Ovary (tissue), 9 donors: ENCODE measurements around the gene KCNK4. TPM values are rescaled to one million over a fixed set of nuclear protein-coding genes. Genes with fewer than 3 reads are reported as not detected.

Experiments used
- DNase-seq, 5 donors: peaks; one replicate each; pipeline ENCODE4 v3.0.0-alpha.2; 2019 to 2020
- H3K27ac ChIP-seq, 2 donors: fragments of 200-600 bp; one replicate each; pipeline versions ENCODE4 v1.5.1 to v1.8.0; 2019 to 2022
- H3K27me3 ChIP-seq: fragments of 200-600 bp; one replicate; pipeline ENCODE4 v1.8.0; 2022
- H3K36me3 ChIP-seq: fragments of 200-600 bp; sonication (generic); one replicate; pipeline ENCODE4 v1.5.1; 2019
- H3K4me1 ChIP-seq: one replicate; pipeline ENCODE4 v1.8.1; 2013; ENCODE audit warnings: mild to moderate bottlenecking, moderate library complexity; ENCODE audit not compliant: insufficient read depth
- H3K4me3 ChIP-seq: fragments of 200-600 bp; sonication (generic); one replicate; pipeline ENCODE4 v1.5.1; 2017
- H3K9me3 ChIP-seq, 2 donors: fragments of 200-600 bp in 1 of 2; sonication (generic) in 1 of 2; one replicate each; pipeline versions ENCODE4 v1.5.1 to v1.8.1; 2013 to 2019; ENCODE audit warnings: mild to moderate bottlenecking in 1 of 2, moderate library complexity in 1 of 2
- CTCF ChIP-seq, 3 donors: fragments of 450-650 bp in 2 of 3; fragments of 200-600 bp in 1 of 3; IDR thresholded peaks; one replicate each; pipeline versions ENCODE4 v1.5.1 to v1.8.0; 2016 to 2022; ENCODE audit warnings: antibody characterized with exemption in 3 of 3, mild to moderate bottlenecking in 1 of 3
- EP300 ChIP-seq: sonication (generic); formaldehyde crosslinking; IDR thresholded peaks from one replicate; pipeline ENCODE4 v1.6.1; 2017; ENCODE audit warnings: antibody characterized with exemption
- POLR2A ChIP-seq: fragments of 450-650 bp; IDR thresholded peaks from one replicate; pipeline ENCODE4 v1.6.1; 2017; ENCODE audit warnings: antibody characterized with exemption, mild to moderate bottlenecking, moderate library complexity
- WGBS, 3 donors: extraction: QIAGEN DNeasy Blood & Tissue Kit in 1 of 3; methylation state at CpG; one replicate each; pipeline versions ENCODE4 v1.1.5 to v1.1.7; 2013 to 2017; 5-methylcytosine and 5-hydroxymethylcytosine counted together
- intact Hi-C, 4 donors: fragments of 100-400 bp; cut with DNase I; formaldehyde crosslinking; loops; one replicate each; pipeline versions ENCODE4 v1.11.0 to v1.15.1; 2022 to 2023
- polyA plus RNA-seq, 2 donors: library from polyadenylated mRNA; stranded (reverse); fragments of 200-250 nt in 1 of 2; fragments of 350-450 nt in 1 of 2; fragmentation: Illumina TruSeq in 1 of 2; extraction: RNeasy Lipid Tissue Mini Kit (QIAGEN cat#74804) in 1 of 2; gene quantifications; one replicate each; pipeline ENCODE4 v1.2.3, GENCODE V29; 2013 to 2014
- total RNA-seq, 7 donors: library from RNA; depleted of rRNA in 2 of 7; stranded (reverse); fragments of >200 nt in 2 of 7; fragmentation: NEBNext Ultra II Directional in 3 of 7; extraction: Animal tissue kit (Norgen Biotek cat#: 25700) in 3 of 7; gene quantifications; one replicate each; pipeline versions ENCODE4 v1.1.0 to v1.2.4, GENCODE V29; 2016 to 2023
- donor health status: DM: no; HTN: no; CAD: no; lungs with moderate emphysema.
- donor health status: DM: no; HTN: no; CAD: no.
- donor health status: Bipolar disorder and iron deficiency.
- donor health status: DM: yes; HTN: yes; CAD: no.
- donor health status: DM: no; HTN: no; CAD: no.
- donor health status: DM: yes; HTN: yes; CAD: no.

The KCNK4 gene
- total and polyA plus RNA-seq, 9 donors, result not detected

- no peak overlapping the region for H3K27ac ChIP-seq
- no peaks in the 10 kb centered on the region for H3K27me3 ChIP-seq
- no peaks in the 10 kb centered on the region for H3K9me3 ChIP-seq
- H3K36me3 ChIP-seq, result no peaks in the 10 kb centered on the region
- H3K4me1 ChIP-seq, result peaks cover 2% of the 10 kb centered on the region
- H3K4me3 ChIP-seq, result no peak overlapping the region
- no peak for TF ChIP-seq EP300
- TF ChIP-seq POLR2A, result no peak
- no peak for TF ChIP-seq CTCF (IDR thresholded peaks at IDR 0.05)
- intact Hi-C loops, result no loop called here
- DNase-seq, result no peak
- WGBS, 3 donors, result 81 to 92% (median 90%) methylated on average over 21 of the region's 21 CpGs
Observed at GRCh38 chr11:64341429-64341828, 50.3 kb downstream of the KCNK4 start.

DNA sequence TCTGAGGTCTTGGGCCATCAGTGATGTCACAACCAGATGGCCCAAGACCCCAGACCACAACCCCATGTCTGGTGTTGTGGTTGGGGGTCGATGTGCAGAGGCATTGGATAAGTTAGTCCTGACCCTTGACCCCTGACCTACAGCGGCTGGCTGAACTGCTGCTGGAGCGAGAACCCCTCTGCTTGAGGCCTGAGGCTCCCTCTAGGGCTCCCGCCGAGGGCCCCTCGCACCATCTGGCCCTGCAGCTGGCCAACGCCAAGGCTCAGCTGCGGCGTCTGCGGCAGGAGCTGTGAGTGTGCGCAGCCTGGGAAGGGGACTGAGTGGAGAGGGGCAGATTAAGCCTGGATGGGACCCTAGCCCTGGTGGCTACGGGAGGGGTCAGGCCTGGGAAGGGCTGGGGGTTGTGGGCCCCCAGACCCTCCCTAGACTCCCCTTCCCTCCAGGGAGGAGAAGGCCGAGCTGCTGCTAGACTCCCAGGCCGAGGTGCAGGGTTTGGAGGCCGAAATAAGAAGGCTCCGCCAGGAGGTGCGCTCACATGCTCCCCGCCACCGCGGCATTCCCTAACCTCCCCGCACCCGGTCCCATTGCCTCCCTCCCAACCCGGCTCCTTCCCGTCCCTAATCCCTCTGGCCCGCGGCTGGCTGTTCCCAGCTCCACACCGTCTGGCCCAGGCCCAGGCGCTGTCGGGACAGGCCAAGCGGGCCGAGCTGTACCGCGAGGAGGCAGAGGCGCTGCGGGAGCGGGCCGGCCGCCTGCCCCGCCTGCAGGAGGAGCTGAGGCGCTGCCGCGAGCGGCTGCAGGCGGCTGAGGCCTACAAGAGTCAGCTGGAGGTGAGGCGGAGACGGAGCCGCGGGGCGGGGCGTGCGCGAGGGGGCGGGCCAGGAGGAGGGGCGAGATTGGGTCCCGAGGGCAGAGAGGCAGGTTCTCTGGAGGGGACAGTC, 51.0 kb downstream of the KCNK4 start:
- intact Hi-C loops, result no loop called here
- DNase-seq, result peak; percentile 83 to 92 (median 85)
- 14 to 22% (median 17%) methylated on average over 33 to 55 of the region's 55 CpGs for WGBS, 3 donors
- Histone ChIP-seq H3K36me3 (no peaks in the 10 kb centered on the region), H3K27ac (no peak overlapping the region), H3K27me3 (no peaks in the 10 kb centered on the region), H3K9me3 (no peaks in the 10 kb centered on the region), H3K4me1 (peaks cover 2% of the 10 kb centered on the region), H3K4me3 (peak overlapping the region; percentile 39)
- TF ChIP-seq CTCF (IDR thresholded peaks at IDR 0.05), result peak in 2 of 3 donors; percentile 37 to 47
- no peak for TF ChIP-seq EP300
- TF ChIP-seq POLR2A, result no peak

DNA sequence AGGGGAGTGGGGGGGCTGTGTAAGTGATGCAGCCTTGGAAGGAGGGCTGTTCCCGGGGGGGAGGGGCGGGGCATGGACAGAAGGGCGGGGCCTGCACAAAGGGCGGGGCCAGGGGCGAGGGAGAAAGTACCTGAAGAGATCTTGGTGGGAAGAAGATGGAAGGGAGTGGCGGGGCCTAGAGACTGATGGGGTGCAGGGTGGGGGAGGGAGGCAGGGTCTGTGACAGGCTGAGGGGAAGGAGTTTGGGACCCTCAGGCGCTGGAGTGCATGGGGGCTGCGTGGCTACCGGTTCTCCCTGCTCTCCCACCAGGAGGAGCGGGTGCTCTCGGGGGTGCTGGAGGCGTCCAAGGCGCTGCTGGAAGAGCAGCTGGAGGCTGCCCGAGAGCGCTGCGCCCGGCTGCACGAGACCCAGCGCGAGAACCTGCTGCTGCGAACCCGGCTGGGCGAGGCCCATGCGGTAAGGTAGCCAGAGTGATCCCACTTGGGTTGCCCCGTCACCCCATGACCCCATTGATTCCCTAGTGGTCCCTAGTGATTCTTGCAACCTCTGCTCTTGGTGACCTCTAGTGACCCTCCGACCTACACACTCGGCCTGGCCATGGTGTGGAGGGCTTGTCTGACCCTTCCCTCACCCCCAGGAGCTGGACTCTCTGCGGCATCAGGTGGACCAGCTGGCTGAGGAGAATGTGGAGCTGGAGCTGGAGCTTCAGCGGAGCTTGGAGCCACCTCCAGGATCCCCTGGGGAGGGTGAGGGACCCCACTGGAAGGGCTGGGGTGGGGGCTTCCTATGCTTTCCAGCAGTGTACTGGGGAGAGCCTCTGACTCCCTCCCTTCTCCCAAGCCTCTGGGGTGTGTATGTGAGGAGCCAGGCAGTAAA, 52.0 kb downstream of the KCNK4 start:
- DNase-seq, result peak in 1 of 5 donors; percentile 57
- Histone ChIP-seq H3K27ac (no peak overlapping the region), H3K4me1 (peaks cover 2% of the 10 kb centered on the region), H3K4me3 (peak overlapping the region; percentile 39), H3K27me3 (no peaks in the 10 kb centered on the region), H3K36me3 (no peaks in the 10 kb centered on the region), H3K9me3 (no peaks in the 10 kb centered on the region)
- intact Hi-C loops, result no loop called here
- 55 to 69% (median 60%) methylated on average over 25 to 29 of the region's 29 CpGs for whole genome bisulfite sequencing, 3 donors
- TF ChIP-seq EP300 (no peak), CTCF (IDR thresholded peaks at IDR 0.05) (no peak), POLR2A (no peak)

DNA sequence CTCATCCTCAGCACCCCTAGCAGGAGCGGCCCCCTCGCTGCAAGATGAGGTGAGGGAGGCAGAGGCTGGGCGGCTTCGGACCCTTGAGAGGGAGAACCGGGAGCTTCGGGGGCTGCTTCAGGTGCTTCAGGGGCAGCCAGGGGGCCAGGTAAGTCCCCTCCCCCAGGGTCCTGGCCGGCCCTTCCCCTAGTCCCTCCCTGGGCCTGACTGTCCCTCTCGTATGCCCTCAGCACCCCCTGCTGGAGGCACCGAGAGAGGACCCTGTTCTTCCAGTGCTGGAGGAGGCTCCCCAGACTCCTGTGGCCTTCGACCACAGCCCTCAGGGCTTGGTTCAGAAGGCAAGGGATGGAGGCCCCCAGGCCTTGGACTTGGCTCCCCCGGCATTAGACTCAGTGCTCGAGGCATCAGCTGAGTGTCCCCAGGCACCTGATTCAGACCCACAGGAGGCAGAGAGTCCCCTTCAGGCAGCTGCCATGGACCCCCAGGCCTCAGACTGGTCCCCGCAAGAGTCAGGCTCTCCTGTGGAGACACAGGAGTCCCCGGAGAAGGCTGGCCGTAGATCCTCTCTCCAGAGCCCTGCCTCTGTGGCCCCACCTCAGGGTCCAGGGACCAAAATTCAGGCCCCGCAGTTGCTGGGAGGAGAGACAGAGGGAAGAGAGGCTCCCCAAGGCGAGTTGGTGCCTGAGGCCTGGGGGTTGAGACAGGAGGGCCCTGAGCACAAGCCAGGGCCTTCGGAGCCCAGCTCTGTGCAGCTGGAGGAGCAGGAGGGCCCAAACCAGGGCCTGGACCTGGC, 52.9 kb downstream of the KCNK4 start:
- no peaks in the 10 kb centered on the region for H3K36me3 ChIP-seq
- H3K27me3 ChIP-seq, result no peaks in the 10 kb centered on the region
- H3K27ac ChIP-seq, result no peak overlapping the region
- H3K4me1 ChIP-seq, result peaks cover 2% of the 10 kb centered on the region
- intact Hi-C loops, result no loop called here
- H3K9me3 ChIP-seq, result no peaks in the 10 kb centered on the region
- no peak for DNase-seq
- WGBS, 3 donors, result 81 to 89% (median 81%) methylated on average over 18 of the region's 18 CpGs
- TF ChIP-seq EP300, result no peak
- no peak for TF ChIP-seq POLR2A
- TF ChIP-seq CTCF (IDR thresholded peaks at IDR 0.05), result no peak
- no peak overlapping the region for H3K4me3 ChIP-seq
